T-helper 1 cell treated with Interleukin-12 subunit alpha and Interleukin-12 subunit beta and Interleukin-4 antibody, amounts not matched to agents 30 μg/mL and 1 μg/mL, for 36 hours (primary cell): ENCODE data around the gene SDHAF2.
"Not testable (repeated sequence)": the region's sequence is repeated elsewhere in the genome, so short reads cannot be mapped to it uniquely, and the experiment has no call there.

ENCODE experiments used
- H3K27ac Mint-ChIP-seq: one replicate; pipeline ENCODE4 v1.8.0; 2021; ENCODE audit warnings: mild to moderate bottlenecking, mixed read lengths
- H3K27me3 Mint-ChIP-seq: one replicate; pipeline ENCODE4 v1.8.0; 2021; ENCODE audit warnings: low read depth, mixed read lengths
- H3K36me3 Mint-ChIP-seq: one replicate; pipeline ENCODE4 v1.8.0; 2021; ENCODE audit warnings: low read depth, mixed read lengths
- H3K4me1 Mint-ChIP-seq: one replicate; pipeline ENCODE4 v1.8.0; 2021; ENCODE audit warnings: low read depth, mixed read lengths
- H3K4me3 Mint-ChIP-seq: one replicate; pipeline ENCODE4 v1.8.0; 2021; ENCODE audit warnings: mild to moderate bottlenecking, moderate library complexity, mixed read lengths
- H3K9me3 Mint-ChIP-seq: one replicate; pipeline ENCODE4 v1.8.0; 2021; ENCODE audit warnings: mixed read lengths

SDHAF2 gene

DNA sequence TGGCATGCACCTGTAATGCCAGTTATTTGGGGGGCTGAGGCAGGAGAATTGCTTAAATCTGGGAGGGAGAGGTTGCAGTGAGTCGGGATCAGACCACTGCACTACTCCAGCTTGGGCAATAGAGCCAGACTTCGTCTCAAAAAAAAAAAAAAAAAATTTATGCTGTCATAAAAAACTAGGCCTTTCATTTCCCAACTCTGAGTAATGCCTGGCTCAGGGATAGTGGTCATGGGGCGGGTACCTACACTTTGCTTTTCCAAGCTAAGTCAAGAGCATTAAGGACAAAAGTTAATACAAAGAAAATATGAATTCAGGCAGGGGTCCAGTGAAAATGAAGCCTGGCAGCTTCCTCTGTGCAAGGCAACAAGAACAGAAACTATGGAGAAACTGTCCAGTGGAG, 16.4 kb upstream of the SDHAF2 start:
- peaks cover 56% of the 10 kb centered on the region for H3K36me3 Mint-ChIP-seq
- H3K4me1 Mint-ChIP-seq = peaks cover 25% of the 10 kb centered on the region
- H3K9me3 Mint-ChIP-seq = no peaks in the 10 kb centered on the region
- no peak overlapping the region for H3K4me3 Mint-ChIP-seq
- no peak overlapping the region for H3K27ac Mint-ChIP-seq
- no peaks in the 10 kb centered on the region for H3K27me3 Mint-ChIP-seq

DNA sequence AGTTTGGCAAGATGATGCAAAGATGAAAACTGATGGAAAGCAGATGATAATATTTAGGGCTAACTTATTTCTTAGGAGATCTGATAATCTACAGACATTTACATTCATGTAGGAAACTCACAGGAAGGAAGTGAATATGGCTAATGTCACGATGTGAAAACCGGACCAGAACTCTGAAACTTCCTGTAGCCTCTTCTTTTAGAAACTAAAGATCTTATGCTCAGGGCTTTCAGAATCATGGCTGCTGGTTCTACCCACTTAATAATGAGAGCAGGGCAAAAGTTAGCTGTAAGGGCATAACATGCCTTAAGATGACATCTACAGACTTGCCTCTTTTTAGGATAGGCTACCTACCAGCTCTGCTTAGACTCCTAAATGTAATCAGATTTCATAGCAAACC, 15.4 kb upstream of the SDHAF2 start:
- peaks cover 25% of the 10 kb centered on the region for H3K4me1 Mint-ChIP-seq
- no peaks in the 10 kb centered on the region for H3K27me3 Mint-ChIP-seq
- H3K9me3 Mint-ChIP-seq = no peaks in the 10 kb centered on the region
- H3K4me3 Mint-ChIP-seq = no peak overlapping the region
- H3K27ac Mint-ChIP-seq = peak overlapping the region; percentile 60
- peaks cover 60% of the 10 kb centered on the region for H3K36me3 Mint-ChIP-seq

DNA sequence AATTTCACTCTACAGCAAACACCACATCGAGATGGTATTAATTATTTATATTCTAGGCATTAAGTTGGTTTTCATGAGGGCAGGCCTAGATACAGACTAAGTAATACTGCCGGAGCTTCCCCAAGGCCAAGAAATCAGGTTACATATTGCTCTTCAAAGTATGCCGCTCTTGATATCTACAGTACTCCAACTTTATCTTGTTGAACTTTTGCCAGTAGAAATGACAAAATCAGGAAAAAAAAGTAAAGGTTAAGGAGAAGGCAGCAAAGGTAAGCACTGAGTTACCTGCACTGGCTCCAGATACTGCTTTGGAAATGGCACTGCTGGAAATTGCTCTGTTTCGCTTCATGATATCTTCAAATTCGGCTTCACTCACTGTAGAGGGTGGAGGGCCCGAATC, 14.5 kb upstream of the SDHAF2 start:
- no peaks in the 10 kb centered on the region for H3K9me3 Mint-ChIP-seq
- peaks cover 26% of the 10 kb centered on the region for H3K4me1 Mint-ChIP-seq
- no peaks in the 10 kb centered on the region for H3K27me3 Mint-ChIP-seq
- peak overlapping the region; percentile 45 for H3K27ac Mint-ChIP-seq
- peaks cover 68% of the 10 kb centered on the region for H3K36me3 Mint-ChIP-seq
- H3K4me3 Mint-ChIP-seq = no peak overlapping the region

DNA sequence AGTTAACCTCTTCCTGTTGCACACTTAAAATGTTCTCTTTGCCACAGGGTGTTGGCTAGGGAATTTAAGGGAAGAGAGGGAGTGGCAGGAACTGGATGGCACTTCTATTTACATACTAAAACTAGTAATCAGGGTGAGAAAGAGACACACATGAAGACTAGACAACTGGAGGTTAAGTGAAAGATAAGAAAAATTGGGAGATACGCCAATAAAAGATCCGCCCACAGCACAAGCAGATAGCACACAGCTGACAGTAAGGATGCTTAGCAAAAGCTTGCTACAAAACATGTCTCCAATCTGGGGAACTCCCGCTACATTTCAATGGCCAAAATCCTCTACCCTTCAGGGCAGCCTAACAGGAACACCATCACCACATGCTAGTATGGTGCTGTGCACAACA, 13.0 kb upstream of the SDHAF2 start:
- Mint-ChIP-seq H3K4me1 (peaks cover 34% of the 10 kb centered on the region), H3K27ac (no peak overlapping the region), H3K36me3 (peaks cover 69% of the 10 kb centered on the region), H3K27me3 (no peaks in the 10 kb centered on the region), H3K4me3 (no peak overlapping the region), H3K9me3 (no peaks in the 10 kb centered on the region)

DNA sequence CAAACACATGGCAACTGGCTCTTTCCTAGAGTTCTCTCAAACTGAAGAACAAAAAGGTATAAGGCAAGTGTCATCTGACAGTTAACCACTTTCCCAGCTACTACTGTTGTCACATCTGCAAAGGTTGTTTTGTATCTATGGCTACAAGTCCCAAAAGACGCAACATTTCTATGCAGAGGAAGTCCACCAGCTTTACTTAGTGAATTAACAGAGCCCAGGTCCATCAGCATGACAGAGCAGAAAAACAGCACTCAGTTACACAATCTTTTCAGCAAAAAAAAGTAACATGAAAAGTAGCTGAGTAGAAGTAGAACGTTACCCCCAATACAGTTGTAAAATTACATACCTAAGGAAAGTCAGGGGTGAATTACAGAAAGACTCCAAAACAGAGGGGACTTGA, 12.3 kb upstream of the SDHAF2 start:
- H3K4me1 Mint-ChIP-seq = peaks cover 34% of the 10 kb centered on the region
- no peaks in the 10 kb centered on the region for H3K9me3 Mint-ChIP-seq
- no peak overlapping the region for H3K4me3 Mint-ChIP-seq
- H3K27me3 Mint-ChIP-seq = no peaks in the 10 kb centered on the region
- peaks cover 70% of the 10 kb centered on the region for H3K36me3 Mint-ChIP-seq
- no peak overlapping the region for H3K27ac Mint-ChIP-seq

DNA sequence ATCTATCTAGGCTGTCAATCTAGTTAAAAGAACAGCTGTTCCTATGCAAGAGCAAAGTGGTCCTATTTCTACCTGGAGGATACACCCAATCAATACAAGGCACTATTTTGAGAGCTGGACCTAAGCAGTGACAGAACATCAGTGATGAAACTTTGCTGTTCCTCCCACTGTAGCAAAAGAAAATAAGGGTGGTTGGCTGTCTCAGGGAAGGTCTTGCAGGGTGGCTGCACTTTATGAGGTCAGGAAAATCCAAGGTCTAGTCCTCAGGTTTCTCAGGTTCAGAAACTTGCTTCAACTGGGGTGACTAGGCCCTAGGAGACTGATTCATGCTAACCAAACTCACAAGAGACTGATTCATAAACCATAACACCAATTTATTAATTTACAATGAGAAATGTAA, 11.8 kb upstream of the SDHAF2 start:
- H3K9me3 Mint-ChIP-seq = no peaks in the 10 kb centered on the region
- no peaks in the 10 kb centered on the region for H3K27me3 Mint-ChIP-seq
- no peak overlapping the region for H3K4me3 Mint-ChIP-seq

DNA sequence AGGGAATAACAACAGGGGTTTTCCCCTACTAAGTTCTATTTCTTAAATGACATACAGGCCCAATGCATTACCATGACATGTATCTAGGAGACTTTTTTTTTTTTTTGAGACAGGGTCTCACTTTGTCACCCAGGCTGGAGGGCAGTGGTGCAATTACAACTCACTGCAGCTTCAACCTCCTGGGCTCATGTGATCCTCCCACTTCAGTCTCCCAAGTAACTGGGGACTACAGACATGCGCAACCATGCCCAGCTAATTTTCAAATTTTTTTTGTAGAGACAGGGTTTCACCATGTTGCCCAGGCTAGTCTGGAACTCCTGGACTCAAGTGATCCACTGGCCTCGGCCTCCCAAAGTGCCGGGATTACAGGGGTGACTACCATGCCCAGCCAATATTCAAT, 7.7 kb upstream of the SDHAF2 start:
- Mint-ChIP-seq H3K9me3 (no peaks in the 10 kb centered on the region), H3K4me3 (no peak overlapping the region), H3K27me3 (no peaks in the 10 kb centered on the region), H3K4me1 (peaks cover 41% of the 10 kb centered on the region), H3K36me3 (peaks cover 63% of the 10 kb centered on the region), H3K27ac (no peak overlapping the region)

More for the DNA sequence above, 11.8 kb upstream of the SDHAF2 start:
- Mint-ChIP-seq H3K4me1 (peaks cover 34% of the 10 kb centered on the region), H3K27ac (no peak overlapping the region), H3K36me3 (peaks cover 72% of the 10 kb centered on the region)

DNA sequence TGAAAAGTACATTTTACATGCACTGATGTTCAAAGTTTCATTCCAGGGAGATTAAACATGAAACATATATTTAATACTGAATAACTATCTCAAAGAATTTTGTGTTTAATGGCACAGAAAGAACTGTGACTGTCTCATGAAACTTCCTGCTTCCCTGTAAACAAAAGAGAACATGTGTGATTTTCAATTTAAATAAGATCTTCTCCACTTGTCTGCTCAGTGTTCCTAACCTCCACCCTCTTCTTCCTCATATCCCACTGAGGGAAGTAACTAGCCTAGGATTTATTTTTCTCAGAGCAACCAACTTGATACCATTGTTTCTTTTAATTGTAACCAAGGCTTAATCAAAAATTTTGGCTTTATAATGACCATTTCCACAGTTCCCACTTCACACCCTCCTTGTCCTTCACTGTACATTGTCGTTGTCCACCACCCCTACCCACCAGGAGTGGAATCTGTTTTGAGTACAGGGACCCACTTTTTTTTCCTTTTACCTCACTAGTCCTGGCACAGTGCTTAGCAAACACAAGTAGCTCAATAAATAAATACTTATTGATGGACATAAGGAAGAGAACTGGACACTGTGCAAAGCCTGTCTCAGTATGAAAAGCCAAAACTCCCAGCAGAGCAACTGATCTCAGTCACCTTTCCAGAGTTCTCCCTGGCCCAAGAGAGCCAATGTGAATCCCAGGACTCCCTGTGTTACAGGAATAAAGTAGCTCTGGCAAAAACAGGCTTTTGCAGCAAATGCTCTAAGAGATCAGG, 4.4 kb upstream of the SDHAF2 start:
- Mint-ChIP-seq H3K27me3 (no peaks in the 10 kb centered on the region), H3K4me3 (no peak overlapping the region), H3K9me3 (no peaks in the 10 kb centered on the region), H3K36me3 (peaks cover 58% of the 10 kb centered on the region), H3K27ac (no peak overlapping the region), H3K4me1 (peaks cover 47% of the 10 kb centered on the region)

DNA sequence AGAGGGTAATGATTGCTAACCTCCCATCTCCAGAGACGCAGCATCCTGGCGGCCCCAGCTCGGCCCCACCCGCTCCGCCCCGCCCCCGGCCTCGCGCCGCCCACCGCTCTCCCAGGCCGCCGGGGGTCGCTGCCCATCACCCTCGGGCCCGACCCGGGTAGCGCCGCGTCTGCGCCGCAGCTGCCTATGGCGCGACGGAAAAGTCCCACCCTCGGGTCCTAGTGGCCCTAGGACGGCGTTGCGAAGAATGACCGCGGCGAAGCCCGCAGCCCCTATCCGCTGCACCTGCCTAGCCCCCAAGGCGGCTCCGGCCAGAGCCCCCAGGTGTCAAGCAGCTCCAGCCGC, 606 bp upstream of the SDHAF2 start:
- Mint-ChIP-seq H3K9me3 (no peaks in the 10 kb centered on the region), H3K4me1 (peaks cover 51% of the 10 kb centered on the region), H3K4me3 (peak overlapping the region; percentile 100), H3K27ac (peak overlapping the region; percentile 100), H3K36me3 (peaks cover 40% of the 10 kb centered on the region), H3K27me3 (no peaks in the 10 kb centered on the region)

DNA sequence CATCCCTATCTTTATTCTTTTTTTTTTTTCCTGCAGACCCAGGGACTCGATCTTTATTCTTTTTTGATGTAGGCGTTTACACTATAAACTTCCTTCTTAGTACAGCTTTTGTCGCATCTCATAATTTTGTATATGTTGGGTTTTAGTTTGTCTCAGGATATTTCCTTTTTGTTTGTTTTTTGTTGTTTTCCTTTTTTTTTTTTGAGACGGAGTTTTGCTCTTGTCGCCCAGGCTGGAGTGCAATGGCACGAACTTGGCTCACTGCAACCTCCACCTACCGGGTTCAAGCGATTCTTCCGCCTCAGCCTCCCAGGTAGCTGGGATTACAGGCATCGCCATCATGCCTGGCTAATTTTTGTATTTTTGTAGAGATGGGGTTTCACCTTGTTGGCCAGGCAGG, 915 bp downstream of the SDHAF2 start:
- H3K27me3 Mint-ChIP-seq, H3K9me3 Mint-ChIP-seq: not testable (repeated sequence)
- peaks cover 47% of the 10 kb centered on the region for H3K4me1 Mint-ChIP-seq
- peak overlapping the region; percentile 100 for H3K27ac Mint-ChIP-seq
- peaks cover 35% of the 10 kb centered on the region for H3K36me3 Mint-ChIP-seq
- peak overlapping the region; percentile 100 for H3K4me3 Mint-ChIP-seq

DNA sequence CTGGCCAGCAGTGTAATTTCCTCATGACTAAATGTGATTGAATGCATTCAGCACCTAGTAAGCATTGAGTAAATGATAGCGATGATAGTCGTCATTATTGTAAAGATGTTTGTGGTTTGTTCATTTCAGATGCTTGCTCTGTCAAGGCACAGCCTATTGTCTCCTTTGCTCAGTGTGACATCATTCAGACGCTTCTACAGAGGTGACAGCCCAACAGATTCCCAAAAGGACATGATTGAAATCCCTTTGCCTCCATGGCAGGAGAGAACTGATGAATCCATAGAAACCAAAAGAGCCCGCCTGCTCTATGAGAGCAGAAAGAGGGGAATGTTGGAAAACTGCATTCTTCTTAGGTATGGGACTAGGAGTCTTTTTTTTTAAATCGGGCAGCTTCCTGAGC, 7.6 kb downstream of the SDHAF2 start:
- Mint-ChIP-seq H3K36me3 (peaks cover 43% of the 10 kb centered on the region), H3K27me3 (no peaks in the 10 kb centered on the region), H3K27ac (no peak overlapping the region), H3K4me3 (no peak overlapping the region), H3K9me3 (no peaks in the 10 kb centered on the region), H3K4me1 (peaks cover 19% of the 10 kb centered on the region)

DNA sequence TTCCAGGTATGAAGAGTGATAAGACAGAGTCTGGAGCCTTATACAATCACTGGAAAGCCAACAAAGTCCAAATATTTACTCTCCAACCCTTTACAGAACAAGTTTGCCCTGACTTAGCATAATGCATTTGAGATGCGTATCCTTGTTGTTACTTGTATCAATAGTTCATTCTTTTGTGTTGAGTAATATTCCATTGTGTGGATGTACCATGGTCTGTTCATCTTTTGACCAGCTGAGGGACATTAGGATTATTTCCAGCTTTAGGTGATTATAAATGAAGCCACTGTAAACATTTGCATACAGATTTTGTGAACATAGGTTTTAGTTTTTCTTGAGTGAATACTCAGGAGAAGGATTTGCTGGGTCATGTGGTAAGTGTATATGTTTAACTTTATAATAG, 9.7 kb downstream of the SDHAF2 start:
- H3K27ac Mint-ChIP-seq = no peak overlapping the region
- no peak overlapping the region for H3K4me3 Mint-ChIP-seq
- H3K9me3 Mint-ChIP-seq = no peaks in the 10 kb centered on the region
- peaks cover 16% of the 10 kb centered on the region for H3K4me1 Mint-ChIP-seq
- H3K27me3 Mint-ChIP-seq = no peaks in the 10 kb centered on the region
- peaks cover 51% of the 10 kb centered on the region for H3K36me3 Mint-ChIP-seq

DNA sequence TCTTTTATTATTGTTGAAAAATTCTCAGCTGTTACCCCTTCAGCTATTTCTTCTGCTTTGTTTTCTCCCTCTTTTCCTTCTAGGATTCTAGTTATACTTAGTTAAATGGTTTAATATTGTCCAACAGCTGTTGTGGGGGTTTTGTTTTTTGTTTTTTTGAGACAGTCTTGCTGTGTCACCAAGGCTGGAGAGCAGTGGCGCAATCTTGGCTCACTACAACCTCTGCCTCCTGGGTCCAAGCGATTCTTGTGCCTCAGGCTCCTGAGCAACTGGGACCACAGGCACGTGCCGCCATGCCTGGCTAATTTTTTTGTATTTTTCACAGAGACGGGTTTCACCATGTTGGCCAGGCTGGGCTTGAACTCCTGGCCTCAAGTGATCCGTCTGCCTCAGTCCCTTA, 12.7 kb downstream of the SDHAF2 start:
- Mint-ChIP-seq H3K9me3 (no peaks in the 10 kb centered on the region), H3K36me3 (peaks cover 52% of the 10 kb centered on the region), H3K4me3 (no peak overlapping the region), H3K27me3 (no peaks in the 10 kb centered on the region), H3K4me1 (peaks cover 17% of the 10 kb centered on the region), H3K27ac (no peak overlapping the region)

DNA sequence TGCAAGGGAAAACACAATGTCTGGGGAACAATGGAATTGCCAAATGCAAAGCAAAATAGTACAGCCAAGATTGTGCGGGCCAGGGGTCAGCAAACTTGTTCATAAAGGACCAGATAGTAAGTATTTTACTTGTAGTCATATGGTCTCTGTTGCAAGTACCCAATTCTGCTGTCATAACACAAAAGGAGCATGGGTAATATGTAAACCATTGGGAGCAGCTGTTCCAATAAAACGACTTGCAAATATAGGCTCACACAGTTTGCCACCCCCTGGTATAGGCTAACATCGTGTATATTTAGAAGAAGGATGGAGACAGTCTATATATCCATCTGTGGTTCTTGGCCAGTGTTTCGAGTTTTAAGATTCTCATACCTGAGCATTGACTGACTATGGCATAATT, 15.6 kb downstream of the SDHAF2 start:
- H3K36me3 Mint-ChIP-seq = peaks cover 48% of the 10 kb centered on the region
- peaks cover 19% of the 10 kb centered on the region for H3K4me1 Mint-ChIP-seq
- no peaks in the 10 kb centered on the region for H3K27me3 Mint-ChIP-seq
- H3K4me3 Mint-ChIP-seq = no peak overlapping the region
- no peaks in the 10 kb centered on the region for H3K9me3 Mint-ChIP-seq
- peak overlapping the region; percentile 20 for H3K27ac Mint-ChIP-seq

DNA sequence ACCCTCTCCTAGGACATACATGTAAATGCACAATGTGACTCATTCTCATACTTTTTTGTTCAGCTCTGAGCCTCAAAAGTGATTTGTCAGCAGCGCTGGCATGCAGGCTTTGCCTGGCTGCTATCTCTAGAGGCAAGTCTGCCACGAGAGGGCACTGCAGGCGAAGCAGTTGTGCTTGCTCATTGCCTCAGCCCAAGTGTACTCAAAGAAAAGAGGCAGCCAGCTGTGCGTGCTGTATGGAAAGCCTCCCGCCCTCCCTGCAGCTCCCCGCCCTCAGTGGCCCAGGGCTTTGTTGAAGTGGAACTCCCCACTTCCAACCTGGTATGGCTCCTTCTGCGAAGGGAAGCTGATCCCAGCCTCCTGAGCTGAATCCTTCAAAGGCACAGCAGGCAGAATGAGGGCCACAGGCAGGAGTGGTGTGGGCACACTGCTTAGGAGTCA, 16.3 kb downstream of the SDHAF2 start:
- H3K36me3 Mint-ChIP-seq = peaks cover 48% of the 10 kb centered on the region
- no peak overlapping the region for H3K4me3 Mint-ChIP-seq
- peaks cover 19% of the 10 kb centered on the region for H3K4me1 Mint-ChIP-seq
- no peaks in the 10 kb centered on the region for H3K27me3 Mint-ChIP-seq
- no peaks in the 10 kb centered on the region for H3K9me3 Mint-ChIP-seq
- no peak overlapping the region for H3K27ac Mint-ChIP-seq
